ENCODE measurements around the gene CEMP1. TPM values are rescaled to one million over a fixed set of nuclear protein-coding genes. Genes with fewer than 3 reads are reported as not detected.

The CEMP1 gene
- total RNA-seq, 3 donors from 2014 or later = 0.16 to 0.60 (median 0.38) TPM

DNA sequence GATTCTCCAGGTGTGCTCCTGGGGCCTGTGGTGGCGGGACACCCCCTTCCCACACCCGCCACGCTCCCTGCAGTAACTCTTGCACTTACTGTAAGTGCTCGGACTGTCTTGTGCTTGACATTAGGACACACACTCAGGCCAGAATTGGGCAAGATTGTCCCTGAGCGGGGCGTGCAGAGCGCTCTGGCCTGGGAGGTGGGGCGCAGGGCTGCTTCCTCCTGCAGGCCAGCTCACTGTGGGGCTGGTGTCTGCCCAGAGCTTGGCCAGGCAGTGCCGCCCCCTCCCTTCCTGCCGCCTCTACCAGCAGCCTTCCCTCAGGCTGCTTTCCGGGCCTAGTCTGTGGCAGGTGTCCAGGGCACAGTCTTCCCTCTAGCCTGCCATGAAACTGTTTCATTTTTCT, 23.5 kb downstream of the CEMP1 start:
- Mint-ChIP-seq H3K9me3 (no peaks in the 10 kb centered on the region), H3K27me3 (ENCODE audit: low read depth) (no peaks in the 10 kb centered on the region), H3K4me1 (ENCODE audit: low read depth) (peaks cover 13% of the 10 kb centered on the region), H3K4me3 (no peak overlapping the region), H3K36me3 (ENCODE audit: insufficient read depth) (no peaks in the 10 kb centered on the region)
- DNase-seq (no peak), ATAC-seq (no peak)

DNA sequence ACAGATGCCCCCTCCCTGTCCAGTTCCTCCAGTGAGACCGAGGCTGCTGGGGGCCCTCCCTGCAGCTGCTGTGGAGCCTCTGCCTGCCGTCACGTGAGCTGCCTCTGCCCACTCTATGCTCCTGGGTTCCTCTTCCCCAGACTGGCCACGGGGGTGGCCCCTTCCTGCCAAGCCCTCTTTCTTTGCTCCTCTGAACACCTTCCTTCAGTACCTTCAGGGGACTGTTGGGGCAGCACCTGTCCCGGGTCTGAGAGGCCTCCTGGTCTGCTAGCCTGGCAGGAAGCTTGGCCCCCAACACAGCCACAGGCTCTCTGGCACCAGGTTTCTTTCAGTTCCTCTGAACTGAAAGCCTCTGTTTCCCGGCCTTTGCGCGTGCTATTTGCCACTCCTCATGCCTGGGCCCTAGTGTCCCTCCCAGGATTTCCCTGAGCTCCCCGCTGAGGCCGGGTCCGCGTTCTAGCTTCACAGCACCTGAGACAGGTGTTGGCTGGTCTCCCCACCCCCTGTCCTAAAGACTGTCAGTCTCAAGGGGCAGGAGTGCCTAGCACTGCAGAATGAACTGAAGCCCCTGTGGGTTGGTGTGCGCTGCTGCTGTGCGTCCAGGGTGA, 24.1 kb downstream of the CEMP1 start:
- Mint-ChIP-seq H3K9me3 (no peaks in the 10 kb centered on the region), H3K36me3 (ENCODE audit: insufficient read depth) (no peaks in the 10 kb centered on the region), H3K4me1 (ENCODE audit: low read depth) (peaks cover 9% of the 10 kb centered on the region), H3K4me3 (no peak overlapping the region), H3K27me3 (ENCODE audit: low read depth) (no peaks in the 10 kb centered on the region)
- no peak for ATAC-seq
- no peak for DNase-seq

DNA sequence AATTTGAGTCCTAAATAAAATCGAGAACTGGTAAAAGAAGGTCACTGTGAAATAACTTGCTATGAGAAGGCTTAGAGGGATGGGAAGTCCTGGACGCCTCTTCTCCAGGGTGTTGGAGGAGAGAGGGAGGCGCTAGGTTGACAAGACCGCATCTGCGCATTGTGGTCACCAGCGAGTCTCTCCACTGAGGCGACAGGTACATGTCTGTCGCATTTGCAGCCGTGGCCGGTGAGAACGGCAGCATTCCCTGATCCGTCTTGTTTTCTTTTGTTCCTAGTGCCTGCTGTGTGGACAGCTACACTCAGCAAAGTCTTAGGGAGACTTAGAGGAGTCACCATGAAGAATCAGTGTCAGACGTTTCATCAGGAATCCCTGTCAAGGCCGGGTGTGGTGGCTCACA, 25.5 kb downstream of the CEMP1 start:
- no peak overlapping the region for H3K4me3 Mint-ChIP-seq
- no peaks in the 10 kb centered on the region for H3K27me3 Mint-ChIP-seq (ENCODE audit: low read depth)
- H3K36me3 Mint-ChIP-seq (ENCODE audit: insufficient read depth) = no peaks in the 10 kb centered on the region
- peaks cover 7% of the 10 kb centered on the region for H3K4me1 Mint-ChIP-seq (ENCODE audit: low read depth)
- no peaks in the 10 kb centered on the region for H3K9me3 Mint-ChIP-seq
- DNase-seq (no peak), ATAC-seq (no peak)

DNA sequence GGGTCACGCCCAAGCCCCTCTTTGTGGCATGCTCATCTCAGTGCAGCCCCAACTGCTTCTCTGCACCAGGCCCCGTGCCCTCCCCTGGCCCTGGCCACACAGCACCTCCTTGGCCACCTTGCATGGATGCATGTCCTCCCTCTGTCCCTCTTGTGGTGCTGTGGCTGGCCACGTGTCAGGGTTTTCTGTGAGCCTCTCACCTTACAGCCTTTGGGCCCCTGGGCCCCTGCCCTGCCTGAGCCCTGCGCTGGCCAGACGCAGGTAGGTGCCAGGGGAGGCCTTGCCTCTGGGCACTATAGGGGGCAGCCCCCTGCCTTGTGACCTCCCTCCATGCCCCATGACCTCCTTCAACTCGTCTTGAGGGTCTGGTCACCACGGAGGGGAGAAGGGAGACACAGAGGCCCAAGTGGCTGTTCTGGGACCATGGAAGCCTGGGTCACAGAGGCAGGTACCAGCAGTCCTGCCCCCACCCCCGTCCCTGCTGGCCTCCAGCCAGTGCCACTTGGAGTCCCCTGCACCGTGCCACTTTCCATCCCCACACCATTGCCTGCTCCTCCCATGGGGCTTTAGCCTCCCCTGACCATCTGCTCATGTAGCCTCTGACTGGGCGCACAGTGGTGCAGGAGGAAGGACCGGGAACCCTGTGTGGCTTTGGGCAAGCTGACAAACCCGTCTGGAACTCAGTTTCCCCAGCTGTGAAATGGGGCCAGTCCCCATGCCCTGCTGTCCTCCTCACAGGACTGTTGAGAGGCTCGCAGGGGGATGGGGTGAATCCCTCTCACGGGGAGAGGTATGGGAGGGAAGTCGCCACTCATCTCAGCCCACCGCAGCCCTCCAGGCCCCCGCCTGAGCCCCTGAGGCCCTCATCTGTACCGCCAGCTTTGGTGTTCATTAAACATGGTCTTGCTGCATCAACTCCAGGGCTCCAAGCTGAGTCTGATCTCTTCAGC, 29.0 kb downstream of the CEMP1 start:
- Mint-ChIP-seq H3K27me3 (ENCODE audit: low read depth) (no peaks in the 10 kb centered on the region), H3K4me3 (no peak overlapping the region), H3K9me3 (no peaks in the 10 kb centered on the region), H3K36me3 (ENCODE audit: insufficient read depth) (peaks cover 2% of the 10 kb centered on the region), H3K4me1 (ENCODE audit: low read depth) (no peaks in the 10 kb centered on the region)
- ATAC-seq (no peak), DNase-seq (no peak)

DNA sequence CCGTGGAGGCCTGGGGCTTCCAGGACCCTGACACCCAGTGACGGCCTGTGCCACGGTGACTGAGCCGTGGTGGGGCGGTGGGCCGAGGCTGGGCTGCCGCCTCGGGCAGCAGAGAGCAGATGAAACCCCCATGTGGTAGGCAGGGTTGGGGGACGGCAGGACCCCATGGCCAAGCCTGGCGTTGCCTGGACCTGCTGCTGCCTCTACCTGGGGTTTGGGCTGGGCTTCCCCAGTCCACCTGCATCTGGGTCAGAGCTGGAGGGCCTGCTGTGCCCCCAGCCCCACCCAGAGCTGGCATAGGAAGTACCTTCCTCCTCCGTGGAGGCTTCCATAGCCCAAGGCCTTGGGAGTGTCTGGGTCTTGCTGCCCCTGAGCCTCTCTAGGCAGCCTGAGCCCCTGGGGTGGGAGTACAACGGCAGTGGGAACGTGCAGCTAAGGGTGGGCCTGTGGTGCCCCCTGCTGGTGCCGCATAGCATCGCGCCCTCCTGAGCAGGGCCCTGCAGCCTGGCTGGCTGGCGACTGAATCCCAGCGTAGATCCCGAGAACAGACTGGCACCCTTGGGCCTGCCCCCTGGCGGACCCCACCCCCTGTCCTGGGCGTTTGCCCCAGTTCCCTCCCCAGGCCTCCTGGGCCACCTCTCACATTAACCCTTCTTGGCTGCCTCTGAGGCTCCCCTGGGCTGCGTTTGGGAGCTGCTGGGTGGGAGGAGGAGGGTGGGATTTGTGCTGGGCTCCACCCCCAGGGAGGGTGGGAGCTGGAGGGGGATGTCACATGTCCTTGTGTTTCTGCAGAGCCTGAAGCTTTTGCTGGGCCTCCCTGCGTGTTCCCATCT, 30.1 kb downstream of the CEMP1 start:
- DNase-seq (peak; percentile 81), ATAC-seq (peak; percentile 98)
- Mint-ChIP-seq H3K9me3 (no peaks in the 10 kb centered on the region), H3K27me3 (ENCODE audit: low read depth) (no peaks in the 10 kb centered on the region), H3K36me3 (ENCODE audit: insufficient read depth) (peaks cover 4% of the 10 kb centered on the region), H3K4me1 (ENCODE audit: low read depth) (no peaks in the 10 kb centered on the region), H3K4me3 (no peak overlapping the region)

DNA sequence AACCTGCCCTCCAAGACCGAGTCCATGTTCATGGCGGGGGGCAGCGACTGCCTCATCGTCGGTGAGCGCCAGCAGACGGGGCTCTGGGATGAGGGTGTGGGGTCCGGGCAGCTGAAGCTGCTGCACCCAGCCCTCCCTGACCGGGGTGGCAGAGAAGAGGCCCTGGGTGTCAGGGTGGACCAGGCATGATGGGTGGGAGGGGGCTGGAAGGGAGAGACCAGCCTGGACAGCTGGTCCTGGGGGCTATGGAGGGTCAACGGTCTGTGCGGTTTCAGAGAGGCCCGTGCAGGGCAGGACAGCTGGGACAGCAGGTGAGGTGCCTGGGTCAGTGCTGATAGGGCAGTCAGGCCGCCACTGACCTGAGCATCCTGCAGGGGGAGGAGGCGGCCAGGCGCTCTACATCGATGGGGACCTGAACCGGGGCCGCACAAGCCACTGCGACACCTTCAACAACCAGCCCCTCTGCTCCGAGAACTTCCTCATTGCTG, 30.7 kb downstream of the CEMP1 start:
- ATAC-seq = no peak
- Mint-ChIP-seq H3K4me3 (no peak overlapping the region), H3K36me3 (ENCODE audit: insufficient read depth) (peaks cover 4% of the 10 kb centered on the region), H3K4me1 (ENCODE audit: low read depth) (no peaks in the 10 kb centered on the region), H3K27me3 (ENCODE audit: low read depth) (no peaks in the 10 kb centered on the region), H3K9me3 (no peaks in the 10 kb centered on the region)
- no peak for DNase-seq

DNA sequence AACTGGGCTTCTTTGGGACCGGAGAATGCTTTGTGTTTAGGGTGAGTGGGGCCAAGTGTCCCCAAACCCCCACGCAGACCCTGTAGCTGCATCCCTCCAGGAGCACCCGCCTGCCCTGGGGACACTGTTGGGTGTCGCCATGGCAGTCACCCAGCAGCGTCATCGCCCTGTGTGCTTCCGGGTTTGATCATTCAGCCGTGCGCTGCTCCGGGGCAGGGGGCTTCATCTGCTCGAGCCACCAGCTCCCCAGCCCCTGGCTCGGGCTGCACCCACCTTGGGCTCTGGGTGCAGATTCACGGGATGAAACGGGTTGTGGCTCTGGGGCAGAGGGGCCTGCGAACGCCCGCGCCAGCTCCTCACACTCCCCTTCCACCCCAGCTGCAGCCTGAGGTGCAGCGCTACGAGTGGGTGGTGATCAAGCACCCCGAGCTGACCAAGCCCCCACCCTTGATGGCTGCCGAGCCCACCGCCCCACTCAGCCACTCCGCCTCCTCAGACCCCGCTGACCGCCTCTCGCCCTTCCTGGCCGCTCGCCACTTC, 31.2 kb downstream of the CEMP1 start:
- no peaks in the 10 kb centered on the region for H3K4me1 Mint-ChIP-seq (ENCODE audit: low read depth)
- no peak for DNase-seq
- H3K36me3 Mint-ChIP-seq (ENCODE audit: insufficient read depth) = peaks cover 4% of the 10 kb centered on the region
- no peaks in the 10 kb centered on the region for H3K9me3 Mint-ChIP-seq
- H3K27me3 Mint-ChIP-seq (ENCODE audit: low read depth) = no peaks in the 10 kb centered on the region
- no peak overlapping the region for H3K4me3 Mint-ChIP-seq
- no peak for ATAC-seq

DNA sequence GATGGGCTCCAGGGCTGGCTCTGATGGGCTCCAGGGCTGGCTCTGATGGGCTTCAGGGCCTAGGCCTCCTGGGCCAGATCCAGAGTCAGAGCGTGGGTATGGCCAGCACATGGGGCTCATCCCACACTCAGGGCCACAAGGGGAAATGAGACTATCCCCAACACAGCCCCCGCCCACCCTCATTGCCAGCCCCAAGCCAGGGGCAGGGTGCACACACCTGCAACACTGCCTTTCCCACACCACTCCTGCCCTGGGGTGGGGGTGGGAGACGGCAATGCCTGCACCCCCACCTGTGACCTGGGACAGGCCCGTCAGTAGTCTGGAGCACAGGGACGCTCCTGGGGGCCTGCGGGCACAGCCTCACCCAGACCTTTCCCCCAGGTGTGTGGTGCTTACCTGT, 31.8 kb downstream of the CEMP1 start:
- DNase-seq (no peak), ATAC-seq (no peak)
- no peaks in the 10 kb centered on the region for H3K4me1 Mint-ChIP-seq (ENCODE audit: low read depth)
- H3K9me3 Mint-ChIP-seq = no peaks in the 10 kb centered on the region
- H3K36me3 Mint-ChIP-seq (ENCODE audit: insufficient read depth) = peaks cover 4% of the 10 kb centered on the region
- H3K27me3 Mint-ChIP-seq (ENCODE audit: low read depth) = no peaks in the 10 kb centered on the region
- no peak overlapping the region for H3K4me3 Mint-ChIP-seq

DNA sequence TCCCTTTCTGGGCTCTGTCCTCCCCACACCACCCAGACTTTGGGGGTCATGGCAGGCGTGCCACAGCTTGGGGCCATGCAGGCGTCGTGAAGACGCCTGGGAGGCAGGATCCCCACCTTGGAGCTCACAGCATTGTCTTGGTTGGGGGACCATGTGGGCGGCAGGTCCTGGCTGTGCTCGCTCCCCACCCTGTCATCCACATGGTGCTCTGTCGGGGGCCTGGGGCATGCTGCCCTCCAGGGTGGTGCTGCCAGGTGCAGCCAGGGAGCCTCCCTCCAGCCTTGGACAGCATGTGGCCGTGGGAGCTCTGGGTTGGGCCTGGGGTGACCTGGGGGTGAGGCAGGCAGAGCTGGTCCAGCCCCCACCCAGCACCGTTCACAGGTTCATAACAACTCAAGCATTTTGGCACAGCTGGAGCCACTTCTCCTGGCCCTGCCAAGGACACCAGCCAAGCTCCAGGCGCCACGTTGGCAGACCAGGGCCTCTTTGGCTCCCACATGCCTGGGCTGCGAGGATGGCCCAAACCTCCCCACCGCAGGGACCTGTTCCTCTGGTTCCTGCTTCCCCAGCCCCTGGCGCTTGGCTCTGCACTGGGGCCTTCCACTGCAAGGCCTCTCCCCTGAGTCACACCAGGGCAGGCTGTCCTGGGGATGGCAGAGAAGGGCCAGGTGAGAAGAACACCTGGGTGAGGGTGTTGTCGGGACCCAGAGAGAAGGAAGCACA, 32.5 kb downstream of the CEMP1 start:
- Mint-ChIP-seq H3K4me3 (no peak overlapping the region), H3K27me3 (ENCODE audit: low read depth) (no peaks in the 10 kb centered on the region), H3K4me1 (ENCODE audit: low read depth) (no peaks in the 10 kb centered on the region), H3K36me3 (ENCODE audit: insufficient read depth) (peaks cover 4% of the 10 kb centered on the region), H3K9me3 (no peaks in the 10 kb centered on the region)
- DNase-seq (no peak), ATAC-seq (no peak)

DNA sequence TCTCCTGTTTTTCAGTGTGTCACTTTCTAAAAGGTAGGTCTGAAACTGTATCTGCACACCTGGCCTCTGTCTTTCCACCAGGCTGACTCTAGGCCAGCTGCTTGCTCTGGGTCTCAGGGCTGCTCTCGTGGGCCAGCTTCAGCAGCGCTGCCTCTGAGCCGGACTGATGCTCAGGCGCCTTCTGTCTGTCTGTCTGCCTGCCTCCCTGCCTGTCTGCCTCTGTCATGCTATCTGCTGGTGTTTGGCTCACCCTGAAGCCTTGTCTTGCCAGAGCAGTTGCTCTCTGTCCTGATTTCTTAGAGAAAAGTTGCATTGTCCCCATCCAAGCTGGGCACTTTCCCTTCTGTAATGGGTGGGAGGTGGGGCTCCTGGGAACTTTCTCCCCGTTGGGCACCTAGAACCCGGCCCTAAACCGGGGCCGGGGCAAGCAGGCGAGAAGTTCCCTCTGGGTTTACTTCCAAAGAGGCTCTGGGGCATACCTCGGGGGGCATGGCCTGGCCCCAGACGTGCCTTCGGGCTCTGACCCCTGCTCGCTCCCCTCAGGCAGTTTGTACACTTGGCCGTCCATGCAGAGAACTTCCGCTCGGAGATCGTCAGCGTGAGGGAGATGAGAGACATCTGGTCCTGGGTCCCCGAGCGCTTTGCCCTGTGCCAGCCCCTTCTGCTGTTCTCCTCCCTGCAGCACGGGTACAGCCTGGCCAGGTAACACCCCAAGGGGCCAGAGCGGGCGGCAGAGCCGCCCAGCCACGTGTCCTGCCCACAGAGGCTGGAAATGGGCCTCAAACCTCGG, 33.3 kb downstream of the CEMP1 start:
- Mint-ChIP-seq H3K9me3 (no peaks in the 10 kb centered on the region), H3K27me3 (ENCODE audit: low read depth) (no peaks in the 10 kb centered on the region), H3K36me3 (ENCODE audit: insufficient read depth) (peaks cover 4% of the 10 kb centered on the region), H3K4me3 (no peak overlapping the region), H3K4me1 (ENCODE audit: low read depth) (no peaks in the 10 kb centered on the region)
- ATAC-seq (no peak), DNase-seq (no peak)

DNA sequence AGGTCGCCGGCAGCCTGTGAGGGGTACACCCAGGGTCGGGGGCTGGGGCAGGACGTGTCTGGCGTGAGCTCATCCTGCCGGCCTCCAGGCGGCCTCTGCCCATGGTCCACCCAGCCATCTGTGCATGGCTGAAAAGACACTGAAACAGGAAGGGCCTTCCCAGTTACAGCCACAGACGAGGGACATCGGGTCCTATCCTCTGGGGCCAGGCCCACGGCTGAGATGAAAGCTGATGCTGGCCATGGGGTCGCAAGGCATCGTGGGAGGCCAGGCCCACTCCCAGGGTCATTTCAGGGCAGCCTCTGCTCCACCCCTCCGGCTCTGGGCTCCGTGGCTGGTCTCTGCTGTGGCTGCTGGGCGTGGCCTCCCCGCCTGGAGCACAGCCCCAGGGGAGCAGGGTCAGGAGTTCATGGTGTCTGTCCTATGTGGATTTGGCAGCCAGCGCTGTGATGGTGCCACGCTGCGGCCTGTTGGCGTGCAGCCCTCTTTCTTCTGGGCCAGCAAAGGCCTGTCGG, 34.0 kb downstream of the CEMP1 start:
- Mint-ChIP-seq H3K4me1 (ENCODE audit: low read depth) (no peaks in the 10 kb centered on the region), H3K36me3 (ENCODE audit: insufficient read depth) (peaks cover 4% of the 10 kb centered on the region), H3K27me3 (ENCODE audit: low read depth) (no peaks in the 10 kb centered on the region), H3K9me3 (no peaks in the 10 kb centered on the region), H3K4me3 (no peak overlapping the region)
- DNase-seq (no peak), ATAC-seq (no peak)

DNA sequence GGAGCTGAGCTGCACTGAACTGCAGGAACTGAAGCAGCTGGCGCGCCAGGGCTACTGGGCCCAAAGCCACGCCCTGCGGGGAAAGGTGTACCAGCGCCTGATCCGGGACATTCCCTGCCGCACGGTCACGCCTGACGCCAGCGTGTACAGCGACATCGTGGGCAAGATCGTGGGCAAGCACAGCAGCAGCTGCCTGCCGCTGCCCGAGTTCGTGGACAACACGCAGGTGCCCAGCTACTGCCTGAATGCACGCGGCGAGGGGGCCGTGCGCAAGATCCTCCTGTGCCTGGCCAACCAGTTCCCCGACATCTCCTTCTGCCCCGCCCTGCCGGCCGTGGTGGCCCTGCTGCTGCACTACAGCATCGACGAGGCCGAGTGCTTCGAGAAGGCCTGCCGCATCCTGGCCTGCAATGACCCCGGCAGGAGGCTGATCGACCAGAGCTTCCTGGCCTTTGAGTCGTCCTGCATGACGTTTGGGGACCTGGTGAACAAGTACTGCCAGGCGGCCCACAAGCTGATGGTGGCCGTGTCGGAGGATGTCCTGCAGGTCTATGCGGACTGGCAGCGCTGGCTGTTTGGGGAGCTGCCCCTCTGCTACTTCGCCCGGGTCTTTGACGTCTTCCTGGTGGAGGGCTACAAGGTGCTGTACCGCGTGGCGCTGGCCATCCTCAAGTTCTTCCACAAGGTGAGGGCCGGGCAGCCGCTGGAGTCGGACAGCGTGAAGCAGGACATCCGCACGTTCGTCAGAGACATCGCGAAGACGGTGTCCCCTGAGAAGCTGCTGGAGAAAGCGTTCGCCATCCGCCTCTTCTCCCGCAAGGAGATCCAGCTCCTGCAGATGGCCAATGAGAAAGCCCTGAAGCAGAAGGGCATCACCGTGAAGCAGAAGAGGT, 34.7 kb downstream of the CEMP1 start:
- Mint-ChIP-seq H3K4me1 (ENCODE audit: low read depth) (no peaks in the 10 kb centered on the region), H3K36me3 (ENCODE audit: insufficient read depth) (peaks cover 4% of the 10 kb centered on the region), H3K27me3 (ENCODE audit: low read depth) (no peaks in the 10 kb centered on the region), H3K9me3 (no peaks in the 10 kb centered on the region), H3K4me3 (no peak overlapping the region)
- DNase-seq (no peak), ATAC-seq (no peak)
